GM12873 (cell line): ENCODE data around the gene CDH12.

Source experiments
- TF ChIP-seq, protein P1 (sequence below): IDR thresholded peaks from 2 replicates; pipeline ENCODE4 v1.5.1; 2012; ENCODE audit warnings: low read depth, mild to moderate bottlenecking, moderate library complexity, low read length, control low read depth; ENCODE audit not compliant: insufficient read depth; ENCODE audit errors: missing control alignments

Gene CDH12

DNA sequence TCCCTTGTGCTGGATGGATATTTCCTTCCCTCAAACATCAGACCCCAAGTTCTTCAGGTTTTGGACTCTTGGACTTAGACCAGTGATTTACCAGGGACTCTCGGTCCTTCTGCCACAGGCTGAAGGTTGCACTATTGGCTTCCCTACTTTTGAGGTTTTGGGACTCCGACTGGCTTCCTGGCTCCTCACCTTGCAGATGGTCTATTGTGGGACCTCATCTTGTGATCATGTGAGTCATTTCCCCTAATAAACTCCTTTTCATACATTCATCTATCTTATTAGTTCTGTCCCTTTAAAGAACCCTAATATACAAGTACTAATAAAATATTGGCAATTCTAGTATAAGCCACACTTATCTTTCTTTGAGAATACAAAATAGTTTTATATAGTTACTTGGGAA is 1078.9 kb downstream of the CDH12 start:
- TF ChIP-seq, protein P1, sequence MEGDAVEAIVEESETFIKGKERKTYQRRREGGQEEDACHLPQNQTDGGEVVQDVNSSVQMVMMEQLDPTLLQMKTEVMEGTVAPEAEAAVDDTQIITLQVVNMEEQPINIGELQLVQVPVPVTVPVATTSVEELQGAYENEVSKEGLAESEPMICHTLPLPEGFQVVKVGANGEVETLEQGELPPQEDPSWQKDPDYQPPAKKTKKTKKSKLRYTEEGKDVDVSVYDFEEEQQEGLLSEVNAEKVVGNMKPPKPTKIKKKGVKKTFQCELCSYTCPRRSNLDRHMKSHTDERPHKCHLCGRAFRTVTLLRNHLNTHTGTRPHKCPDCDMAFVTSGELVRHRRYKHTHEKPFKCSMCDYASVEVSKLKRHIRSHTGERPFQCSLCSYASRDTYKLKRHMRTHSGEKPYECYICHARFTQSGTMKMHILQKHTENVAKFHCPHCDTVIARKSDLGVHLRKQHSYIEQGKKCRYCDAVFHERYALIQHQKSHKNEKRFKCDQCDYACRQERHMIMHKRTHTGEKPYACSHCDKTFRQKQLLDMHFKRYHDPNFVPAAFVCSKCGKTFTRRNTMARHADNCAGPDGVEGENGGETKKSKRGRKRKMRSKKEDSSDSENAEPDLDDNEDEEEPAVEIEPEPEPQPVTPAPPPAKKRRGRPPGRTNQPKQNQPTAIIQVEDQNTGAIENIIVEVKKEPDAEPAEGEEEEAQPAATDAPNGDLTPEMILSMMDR: no peak

DNA sequence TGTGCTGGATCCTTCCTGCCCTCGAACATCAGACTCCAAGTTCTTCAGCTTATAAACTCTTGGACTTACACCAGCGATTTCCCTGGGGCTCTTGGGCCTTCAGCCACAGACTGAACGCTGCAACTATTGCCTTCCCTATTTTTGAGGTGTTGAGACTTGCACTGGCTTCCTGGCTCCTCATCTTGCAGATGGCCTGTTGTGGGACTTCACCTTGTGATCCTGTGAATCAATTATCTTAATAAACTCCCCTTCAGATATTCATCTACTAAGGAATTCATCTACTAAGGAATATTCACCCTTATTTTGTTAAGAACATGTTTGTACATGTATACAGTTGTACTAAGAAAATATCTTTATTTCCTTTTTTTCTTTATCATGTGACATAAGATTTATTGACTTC is 1079.7 kb downstream of the CDH12 start:
- TF ChIP-seq, protein P1: no peak

DNA sequence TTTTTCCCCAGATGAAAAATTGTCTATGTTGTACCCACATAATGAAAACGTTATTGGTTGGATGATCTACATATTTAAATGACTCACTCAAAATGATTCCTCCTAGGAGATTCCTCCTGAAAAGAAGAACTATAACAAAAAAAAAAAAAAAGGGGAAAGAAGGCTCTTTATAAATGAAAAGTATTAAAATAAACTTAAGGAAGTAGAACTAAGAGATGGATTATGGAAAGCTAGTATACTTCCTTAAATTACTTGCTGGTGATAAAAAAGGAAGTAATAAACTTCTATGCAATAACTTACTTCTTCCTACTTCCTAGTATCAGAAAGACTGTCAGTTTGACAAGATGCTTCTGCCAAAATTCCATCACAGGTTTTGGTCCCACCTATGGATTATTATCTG is 1087.7 kb downstream of the CDH12 start:
- TF ChIP-seq, protein P1: no peak

DNA sequence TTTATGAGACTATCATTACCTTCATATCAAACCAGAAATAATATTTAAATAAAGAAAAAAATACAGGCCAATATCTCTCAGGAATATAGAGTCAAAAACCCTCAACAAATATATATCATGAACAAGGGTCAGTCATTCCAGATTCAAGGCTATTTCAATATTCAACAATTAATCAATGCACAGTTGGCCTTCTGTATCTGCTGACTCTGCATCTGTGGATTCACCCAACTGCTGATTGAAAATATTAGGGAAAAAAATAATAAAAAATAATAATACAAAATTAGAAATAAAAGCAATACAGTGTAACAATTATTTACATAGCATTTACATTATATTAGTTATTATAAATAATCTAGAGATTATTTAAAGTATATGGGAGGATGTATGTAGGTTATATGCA is 1114.0 kb downstream of the CDH12 start:
- TF ChIP-seq, protein P1: no peak

DNA sequence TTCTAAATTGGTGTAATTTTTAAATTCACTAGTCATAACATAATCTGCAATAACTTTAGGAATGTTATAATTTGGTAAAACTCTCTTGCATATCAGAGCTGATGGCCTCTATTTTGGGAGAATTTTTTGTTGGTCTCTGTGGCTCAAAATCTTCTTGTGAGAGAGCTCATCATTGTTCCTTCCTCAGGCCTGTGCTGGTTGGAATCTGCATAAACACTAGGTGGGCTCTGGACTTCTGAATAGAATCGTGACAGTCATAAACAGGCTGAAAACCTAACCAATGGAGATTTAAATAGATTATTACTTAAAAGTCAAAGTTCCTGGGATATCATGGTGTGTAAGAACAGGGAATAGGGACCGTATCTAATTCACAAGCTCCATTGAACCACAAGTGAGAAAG is 1129.6 kb downstream of the CDH12 start:
- TF ChIP-seq, protein P1: no peak

DNA sequence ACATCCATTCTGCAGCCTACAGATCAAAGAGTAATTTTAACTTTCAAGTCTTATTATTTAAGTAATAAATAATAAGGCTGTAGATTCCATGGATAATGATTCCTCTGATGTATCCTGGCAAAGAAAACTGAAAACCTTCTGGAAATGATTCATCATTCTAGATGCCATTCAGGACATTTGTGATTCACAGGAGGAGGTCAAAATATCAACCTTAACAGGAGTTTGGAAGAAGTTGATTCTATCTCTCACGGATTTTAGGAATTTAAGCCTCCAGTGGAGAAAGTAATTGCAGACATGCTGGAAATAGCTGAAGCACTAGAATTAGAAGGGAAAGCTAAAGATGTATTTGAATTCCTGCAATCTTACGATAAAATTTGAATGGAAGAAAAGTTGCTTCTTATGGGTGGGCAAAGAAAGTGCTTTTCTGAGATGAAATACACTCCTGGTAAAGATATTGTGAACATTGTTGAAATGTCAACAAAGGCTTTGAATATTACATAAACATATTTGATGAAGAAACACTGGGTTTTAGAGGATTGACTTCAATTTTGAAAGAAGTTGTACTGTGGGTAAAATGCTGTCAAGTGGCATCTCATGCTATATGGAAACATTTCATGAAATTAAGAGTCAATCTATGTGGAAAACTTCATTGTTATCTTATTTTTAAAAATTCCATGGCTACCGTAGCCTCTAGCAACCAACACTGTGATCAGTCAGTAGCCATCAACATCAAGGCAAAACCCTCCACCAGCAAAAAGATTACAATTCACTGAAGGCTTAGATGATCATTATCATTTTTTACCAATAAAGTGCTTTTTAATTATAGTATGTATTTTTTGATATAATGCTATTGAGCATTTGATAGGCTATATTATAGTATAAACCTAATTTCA is 1141.0 kb downstream of the CDH12 start:
- TF ChIP-seq, protein P1: no peak

DNA sequence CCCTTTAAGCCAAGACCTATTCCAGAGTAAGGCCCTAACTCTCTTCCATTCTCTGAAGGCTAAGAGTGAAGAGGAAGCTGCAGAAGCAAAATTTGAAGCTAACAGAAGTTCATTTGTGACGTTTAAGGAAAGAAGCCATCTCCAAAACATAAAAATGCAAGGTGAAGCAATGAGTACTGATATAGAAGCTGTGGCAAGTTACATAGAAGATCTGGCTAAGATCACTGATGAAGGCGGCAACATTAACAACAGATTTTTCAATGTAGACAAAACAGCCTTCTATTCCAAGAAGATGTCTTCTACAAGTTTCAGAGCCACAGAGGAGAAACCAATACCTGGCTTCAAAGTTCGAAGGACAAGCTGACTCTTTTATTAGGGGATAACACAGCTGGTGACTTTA is 1143.4 kb downstream of the CDH12 start:
- TF ChIP-seq, protein P1: no peak
